K562 (cell line): ENCODE measurements around the gene RBMS3. TPM values are rescaled to one million over a fixed set of nuclear protein-coding genes. Genes with fewer than 3 reads are reported as not detected.

Experiments used
- ATAC-seq: fragments of 200-7000 bp; cut with Tn5 transposase; 3 replicates; pipeline ENCODE4 v1.9.1; 2020; ENCODE audit warnings: moderate library complexity
- BruUV-seq: library from RNA; stranded (reverse); fragments of 400-500 nt; replicated peaks from 2 replicates; lab custom pipeline; 2021; lab: Mats Ljungman, UMichigan
- CTCF ChIA-PET: fragments of 300-600 bp; formaldehyde crosslinking; extraction: SDS; loops from one replicate; lab custom pipeline; 2021; ENCODE audit warnings: low intra/inter-chr PET ratio; lab: Yijun Ruan, JAX
- POLR2A ChIA-PET: fragments of 300-600, 350-650 bp; sonication (Branson Sonifier 250); formaldehyde crosslinking; extraction: SDS; loops from one replicate; lab custom pipeline; 2021; ENCODE audit warnings: antibody characterized with exemption, inconsistent platforms; lab: Yijun Ruan, JAX
- DNase-seq, 4 experiments: peaks; one replicate each; pipeline versions ENCODE4 v3.0.0 to v3.0.0-alpha.2; 2011 to 2018; ENCODE audit warnings: low spot score in 3 of 4, mixed read lengths in 3 of 4; ENCODE audit errors: extremely low read depth in 1 of 4
- FAIRE-seq: peaks from 2 replicates; lab custom pipeline; 2011; peaks lifted over from hg19 to GRCh38; lab: Jason Lieb, UNC
- H2AFZ ChIP-seq: 2 replicates; pipeline ENCODE4 v1.6.0; 2011; ENCODE audit warnings: low read depth, low read length, control low read depth, inconsistent platforms
- H3K27ac ChIP-seq: fragments of 200-600 bp; 3 replicates; pipeline ENCODE4 v1.8.0; 2011; ENCODE audit warnings: low read depth, mild to moderate bottlenecking, control low read depth, inconsistent platforms, low read length, moderate library complexity, mixed read lengths; ENCODE audit errors: extremely low read depth
- H3K27me3 ChIP-seq, 2 experiments: fragments of 300-600 bp in 1 of 2; 2 replicates in 1 of 2; 3 replicates in 1 of 2; pipeline versions ENCODE4 v1.6.0 to v1.8.0; 2011; ENCODE audit warnings: inconsistent platforms in 2 of 2, low read length in 2 of 2, mild to moderate bottlenecking in 1 of 2, mixed read lengths in 1 of 2, moderate library complexity in 1 of 2; ENCODE audit not compliant: control insufficient read depth in 2 of 2, insufficient read depth in 2 of 2
- H3K36me3 ChIP-seq: fragments of 300-600 bp; 3 replicates; pipeline ENCODE4 v1.8.0; 2011; ENCODE audit warnings: mild to moderate bottlenecking, low read length, inconsistent platforms; ENCODE audit not compliant: control insufficient read depth, insufficient read depth
- H3K4me1 ChIP-seq, 2 experiments: fragments of 200-600 bp in 1 of 2; replicated peaks in 1 of 2; 2 replicates in 1 of 2; 3 replicates in 1 of 2; pipeline versions ENCODE4 v1.5.1 to v1.8.0; 2011; ENCODE audit warnings: inconsistent platforms in 2 of 2, low read length in 2 of 2, mild to moderate bottlenecking in 1 of 2, mixed read lengths in 1 of 2, moderate library complexity in 1 of 2; ENCODE audit not compliant: control insufficient read depth in 2 of 2, insufficient read depth in 2 of 2
- H3K4me2 ChIP-seq: 2 replicates; pipeline ENCODE4 v1.6.1; 2011; ENCODE audit warnings: low read length, control low read depth, inconsistent platforms, mixed read lengths; ENCODE audit not compliant: insufficient read depth
- H3K4me3 ChIP-seq: fragments of 200-600 bp; sonication (generic), shearing (Covaris generic); 2 replicates; pipeline ENCODE4 v1.5.1; 2016; ENCODE audit warnings: control low read depth, inconsistent platforms
- H3K79me2 ChIP-seq: fragments of 200-600 bp; 3 replicates; pipeline ENCODE4 v1.8.0; 2011; ENCODE audit warnings: low read length, inconsistent platforms; ENCODE audit not compliant: control insufficient read depth, insufficient read depth
- H3K9ac ChIP-seq, 2 experiments: 2 replicates each; pipeline versions ENCODE4 v1.6.0 to v1.6.1; 2011; ENCODE audit warnings: low read depth in 2 of 2, low read length in 2 of 2, control low read depth in 1 of 2, inconsistent platforms in 1 of 2, mild to moderate bottlenecking in 1 of 2, mixed read lengths in 1 of 2; ENCODE audit not compliant: insufficient read depth in 1 of 2
- H3K9me1 ChIP-seq: one replicate; pipeline ENCODE4 v1.6.0; 2011; ENCODE audit warnings: inconsistent platforms, mild to moderate bottlenecking, low read length, moderate library complexity; ENCODE audit not compliant: control insufficient read depth, insufficient read depth
- H3K9me3 ChIP-seq: replicated peaks from 2 replicates; pipeline ENCODE4 v1.5.1; 2011; ENCODE audit warnings: low read depth, low read length, inconsistent platforms; ENCODE audit not compliant: control insufficient read depth, insufficient read depth
- H4K20me1 ChIP-seq: replicated peaks from 2 replicates; pipeline ENCODE4 v1.6.1; 2011; ENCODE audit warnings: low read length, inconsistent platforms, mixed read lengths; ENCODE audit not compliant: control insufficient read depth, insufficient read depth
- AFF4 ChIP-seq: sonication (generic); formaldehyde crosslinking; IDR thresholded peaks from 2 replicates; pipeline ENCODE4 v1.8.0; 2023; ENCODE audit warnings: mild to moderate bottlenecking, missing genetic modification reagents
- ELF2 ChIP-seq: fragments of 250-450 bp; sonication (Bioruptor Pico); IDR thresholded peaks from 2 replicates; pipeline ENCODE4 v1.5.0; 2021; ENCODE audit warnings: mild to moderate bottlenecking
- HOXB6 ChIP-seq: fragments of 250-450 bp; sonication (Bioruptor Pico); IDR thresholded peaks from 2 replicates; pipeline ENCODE4 v1.5.1; 2022; ENCODE audit warnings: mild to moderate bottlenecking, borderline replicate concordance
- WGBS: fragments of 100-300 bp; shearing (Covaris generic); methylation state at CpG from one replicate; pipeline ENCODE4 v1.1.6; 2016; ENCODE audit warnings: low coverage, mixed read lengths; ENCODE audit not compliant: insufficient coverage; ENCODE audit errors: missing lambda C conversion rate; 5-methylcytosine and 5-hydroxymethylcytosine counted together
- in situ Hi-C: fragments of 300-500 bp; cut with MboI; formaldehyde crosslinking; loops from 4 replicates; pipeline ENCODE4 v1.15.0; 2018; ENCODE audit warnings: inconsistent platforms, mixed read lengths
- intact Hi-C: fragments of 100-400 bp; cut with micrococcal nuclease; formaldehyde crosslinking; loops from 2 replicates; pipeline ENCODE4 v1.14.2; 2022
- polyA plus RNA-seq, 8 experiments: library from polyadenylated mRNA; depleted of rRNA in 4 of 8; stranded (reverse) in 5 of 8; unstranded in 3 of 8; fragments of >200 nt; fragmentation: Nextera tagmentation in 2 of 8; fragmentation: Illumina TruSeq in 1 of 8; extraction: Ambion mirVana in 2 of 8; extraction: Trizol in 1 of 8; gene quantifications; 2 replicates each; pipeline versions ENCODE4 v1.2.1 to v1.2.3, GENCODE V29; 2011 to 2014; ENCODE audit warnings: inconsistent platforms in 1 of 8, missing spikeins in 1 of 8
- total RNA-seq, 7 experiments: library from RNA; depleted of rRNA in 6 of 7; stranded (reverse); fragments of >200 nt in 6 of 7; fragmentation: Illumina TruSeq in 2 of 7; extraction: Trizol in 2 of 7; gene quantifications; 2 replicates each; pipeline versions ENCODE4 v1.2.1 to v1.2.3, GENCODE V29; 2011 to 2021; ENCODE audit warnings: low replicate concordance in 1 of 7

Gene RBMS3
- total and polyA plus RNA-seq, 9 of the 15 experiments (the other 6 are each of a cell fraction or from before 2014, with no cell fraction given), result 0.20 TPM; not detected in 8

- no peak overlapping the region for H3K4me3 ChIP-seq
- no peaks in the 10 kb centered on the region; the same call in 1 of the 2 replicates for H3K9me3 ChIP-seq
- H3K27ac ChIP-seq, result no peak overlapping the region
- no peak for DNase-seq
- no peaks in the 10 kb centered on the region for H3K9me1 ChIP-seq
- FAIRE-seq, result no peak
- TF ChIP-seq AFF4 (CRISPR knock-in tag) (no peak), ELF2 (CRISPR knock-in tag) (no peak), HOXB6 (CRISPR knock-in tag) (no peak)
- ATAC-seq, result no peak
- no peak overlapping the region for H2AFZ ChIP-seq
- H3K79me2 ChIP-seq, result no peaks in the 10 kb centered on the region
- ChIA-PET POLR2A (no interaction called here), CTCF (no interaction called here)
- in situ Hi-C loops, result no loop called here
- no peaks in the 10 kb centered on the region for H3K4me1 ChIP-seq
- H3K27me3 ChIP-seq, result no peaks in the 10 kb centered on the region
- BruUV-seq, result no TSS peak
- no peaks in the 10 kb centered on the region for H4K20me1 ChIP-seq
- 0% methylated on average over 1 of the region's 1 CpG for WGBS
- H3K9ac ChIP-seq, result no peak overlapping the region
- no peak overlapping the region for H3K4me2 ChIP-seq
- H3K36me3 ChIP-seq, result no peaks in the 10 kb centered on the region
- intact Hi-C loops, result no loop called here
Observed at GRCh38 chr3:30003741-30004140, 722.9 kb downstream of the RBMS3 start.
